GM19395 (cell line): ENCODE results near the gene BCDIN3D.

Experiments
- ATAC-seq: cut with Tn5 transposase; IDR thresholded peaks from one replicate; pipeline ENCODE4 v1.9.1; 2021; ENCODE audit warnings: mild to moderate bottlenecking, moderate library complexity; ENCODE audit not compliant: unreplicated experiment

Gene BCDIN3D

GRCh38 chr12:49800421-49801140 is 42.3 kb downstream of the BCDIN3D start:
- no peak for ATAC-seq

GRCh38 chr12:49798934-49799333 is 44.0 kb downstream of the BCDIN3D start:
- no peak for ATAC-seq

GRCh38 chr12:49798248-49798647 is 44.7 kb downstream of the BCDIN3D start:
- ATAC-seq: no peak

GRCh38 chr12:49797449-49797776 is 45.5 kb downstream of the BCDIN3D start:
- no peak for ATAC-seq

GRCh38 chr12:49796606-49797448 is 46.1 kb downstream of the BCDIN3D start:
- no peak for ATAC-seq

- no peak for ATAC-seq
Observed at GRCh38 chr12:49796155-49796554, 46.8 kb downstream of the BCDIN3D start.

GRCh38 chr12:49795654-49796105 is 47.2 kb downstream of the BCDIN3D start:
- ATAC-seq: no peak

GRCh38 chr12:49794811-49795653 is 47.9 kb downstream of the BCDIN3D start:
- no peak for ATAC-seq

- no peak for ATAC-seq
Observed at GRCh38 chr12:49794021-49794420, 48.9 kb downstream of the BCDIN3D start.

- ATAC-seq: no peak
Observed at GRCh38 chr12:49793620-49794019, 49.3 kb downstream of the BCDIN3D start.

GRCh38 chr12:49792976-49793580 is 49.8 kb downstream of the BCDIN3D start:
- ATAC-seq: no peak

GRCh38 chr12:49792181-49792970 is 50.5 kb downstream of the BCDIN3D start:
- no peak for ATAC-seq

- ATAC-seq: no peak
Observed at GRCh38 chr12:49791700-49792099, 51.2 kb downstream of the BCDIN3D start.

GRCh38 chr12:49790741-49791555 is 52.0 kb downstream of the BCDIN3D start:
- ATAC-seq: no peak

- ATAC-seq: no peak
Observed at GRCh38 chr12:49789992-49790391, 52.9 kb downstream of the BCDIN3D start.

GRCh38 chr12:49787672-49788071 is 55.2 kb downstream of the BCDIN3D start:
- no peak for ATAC-seq
